GM12878 (cell line): ENCODE results near the gene SEPHS2. TPM values are rescaled to one million over a fixed set of nuclear protein-coding genes. Genes with fewer than 3 reads are reported as not detected.

Source experiments
- ATAC-seq: fragments of 200-7000 bp; cut with Tn5 transposase; 3 replicates; pipeline ENCODE4 v1.9.1; 2020; ENCODE audit warnings: mild to moderate bottlenecking, moderate library complexity
- BruUV-seq: library from RNA; stranded (reverse); fragments of 400-500 nt; replicated peaks from 2 replicates; lab custom pipeline; 2021; lab: Mats Ljungman, UMichigan
- CTCF ChIA-PET: fragments of 300-600 bp; sonication (Branson Sonifier 250); formaldehyde crosslinking; extraction: SDS; loops from one replicate; lab custom pipeline; 2021; ENCODE audit warnings: inconsistent platforms; lab: Yijun Ruan, JAX
- POLR2A ChIA-PET: fragments of 350-600 bp; formaldehyde crosslinking; extraction: SDS; loops from one replicate; lab custom pipeline; 2021; ENCODE audit warnings: inconsistent platforms; lab: Charles Lee
- RAD21 ChIA-PET: fragments of 300-600 bp; sonication (Branson Sonifier 250); formaldehyde crosslinking; loops from one replicate; lab custom pipeline; 2023; ENCODE audit warnings: antibody characterized with exemption; ENCODE audit not compliant: unreplicated experiment; lab: Charles Lee
- SMC1A ChIA-PET: fragments of 300-600 bp; sonication (Branson Sonifier 250); formaldehyde crosslinking; loops from one replicate; lab custom pipeline; 2023; ENCODE audit not compliant: unreplicated experiment, uncharacterized antibody; lab: Charles Lee
- DNase-seq: peaks from one replicate; pipeline ENCODE4 v3.0.0-alpha.2; 2011; ENCODE audit warnings: low read depth, low spot score
- FAIRE-seq: peaks from 3 replicates; lab custom pipeline; 2011; peaks lifted over from hg19 to GRCh38; lab: Jason Lieb, UNC
- H2AFZ ChIP-seq: 2 replicates; pipeline ENCODE4 v1.6.0; 2011; ENCODE audit warnings: low read depth, low read length, control low read depth; ENCODE audit not compliant: control insufficient read depth
- H3K27ac ChIP-seq: 2 replicates; pipeline ENCODE4 v1.5.1; 2011; ENCODE audit warnings: control low read depth; ENCODE audit not compliant: control insufficient read depth, insufficient read depth
- H3K27me3 ChIP-seq, 2 experiments: replicated peaks in 1 of 2; 2 replicates each; pipeline versions ENCODE4 v1.6.0 to v1.6.1; 2011; ENCODE audit warnings: low read length in 1 of 2; ENCODE audit not compliant: control insufficient read depth in 2 of 2, insufficient read depth in 2 of 2
- H3K36me3 ChIP-seq, 2 experiments: 2 replicates each; pipeline ENCODE4 v1.5.1; 2011; ENCODE audit warnings: low read length in 1 of 2; ENCODE audit not compliant: control insufficient read depth in 2 of 2, insufficient read depth in 2 of 2
- H3K4me1 ChIP-seq: 2 replicates; pipeline ENCODE4 v1.6.1; 2011; ENCODE audit warnings: mild to moderate bottlenecking, low read length, moderate library complexity, mixed read lengths; ENCODE audit not compliant: control insufficient read depth, insufficient read depth
- H3K4me2 ChIP-seq: 2 replicates; pipeline ENCODE4 v1.6.0; 2011; ENCODE audit warnings: control low read depth; ENCODE audit not compliant: control insufficient read depth, insufficient read depth
- H3K4me3 ChIP-seq: fragments of 200-600 bp; sonication (generic); 2 replicates; pipeline ENCODE4 v1.5.1; 2016
- H3K79me2 ChIP-seq: 2 replicates; pipeline ENCODE4 v1.6.0; 2011; ENCODE audit warnings: low read length; ENCODE audit not compliant: control insufficient read depth, insufficient read depth
- H3K9ac ChIP-seq: 2 replicates; pipeline ENCODE4 v1.8.0; 2011; ENCODE audit warnings: low read length, control low read depth, mixed read lengths; ENCODE audit not compliant: control insufficient read depth, insufficient read depth
- H3K9me3 ChIP-seq: replicated peaks from 3 replicates; pipeline ENCODE4 v1.5.1; 2011; ENCODE audit warnings: mild to moderate bottlenecking, low read length; ENCODE audit not compliant: control insufficient read depth, insufficient read depth
- H4K20me1 ChIP-seq: 2 replicates; pipeline ENCODE4 v1.6.0; 2011; ENCODE audit not compliant: control insufficient read depth, insufficient read depth
- KDM1A ChIP-seq: fragments of 200-600 bp; sonication (generic); IDR thresholded peaks from 2 replicates; pipeline ENCODE4 v1.6.1; 2016; ENCODE audit warnings: borderline replicate concordance
- POLR2AphosphoS5 ChIP-seq: IDR thresholded peaks from 2 replicates; pipeline ENCODE4 v1.6.1; 2011; ENCODE audit warnings: mild to moderate bottlenecking, low read length, inconsistent platforms
- RB1 ChIP-seq: fragments of 450-650 bp; formaldehyde crosslinking; IDR thresholded peaks from 2 replicates; pipeline ENCODE4 v1.6.1; 2017; ENCODE audit warnings: mild to moderate bottlenecking, borderline replicate concordance
- TAF1 ChIP-seq: IDR thresholded peaks from 2 replicates; pipeline ENCODE4 v1.6.1; 2011; ENCODE audit warnings: mild to moderate bottlenecking, low read depth, low read length, borderline replicate concordance
- YY1 ChIP-seq: IDR thresholded peaks from 2 replicates; pipeline ENCODE4 v1.6.1; 2011; ENCODE audit warnings: low read depth, mild to moderate bottlenecking, low read length
- WGBS: methylation state at CpG from one replicate; pipeline ENCODE4 v1.1.6; 2016; ENCODE audit warnings: low lambda C conversion rate; ENCODE audit not compliant: insufficient replicate concordance, insufficient coverage; ENCODE audit errors: missing lambda C conversion rate; 5-methylcytosine and 5-hydroxymethylcytosine counted together
- in situ Hi-C: fragments of 300-500 bp; cut with MboI; formaldehyde crosslinking; loops from 9 replicates; pipeline ENCODE4 v1.14.3; 2018; ENCODE audit warnings: mixed read lengths
- intact Hi-C: fragments of 100-400 bp; cut with micrococcal nuclease; formaldehyde crosslinking; loops from one replicate; pipeline ENCODE4 v1.14.2; 2022; ENCODE audit not compliant: unreplicated experiment
- polyA plus RNA-seq, 11 experiments: library from polyadenylated mRNA; depleted of rRNA in 4 of 11; unstranded in 6 of 11; stranded (reverse) in 5 of 11; fragments of >200 nt; fragmentation: Nextera tagmentation in 4 of 11; fragmentation: Illumina TruSeq in 1 of 11; extraction: Ambion mirVana in 4 of 11; extraction: Trizol in 1 of 11; gene quantifications; 1 replicate in 1 of 11; 2 replicates in 10 of 11; pipeline versions ENCODE4 v1.2.1 to v1.2.3, GENCODE V29; 2011 to 2016; ENCODE audit warnings: inconsistent platforms in 2 of 11, missing spikeins in 2 of 11, low read depth in 1 of 11
- total RNA-seq, 4 experiments: library from RNA; depleted of rRNA in 3 of 4; stranded (reverse); fragments of >200 nt in 3 of 4; fragmentation: Illumina TruSeq in 1 of 4; extraction: Trizol in 1 of 4; gene quantifications; 2 replicates each; pipeline versions ENCODE4 v1.2.1 to v1.2.3, GENCODE V29; 2013 to 2021
- TF ChIP-seq, protein P1 (sequence below): fragments of 450-650 bp; IDR thresholded peaks from 2 replicates; pipeline ENCODE4 v1.6.1; 2016; ENCODE audit warnings: mild to moderate bottlenecking

The SEPHS2 gene
- total and polyA plus RNA-seq, 10 of the 15 experiments (the other 5 are each of a cell fraction or from before 2014, with no cell fraction given) = 21.6 to 99.8 (median 72.9) TPM

DNA sequence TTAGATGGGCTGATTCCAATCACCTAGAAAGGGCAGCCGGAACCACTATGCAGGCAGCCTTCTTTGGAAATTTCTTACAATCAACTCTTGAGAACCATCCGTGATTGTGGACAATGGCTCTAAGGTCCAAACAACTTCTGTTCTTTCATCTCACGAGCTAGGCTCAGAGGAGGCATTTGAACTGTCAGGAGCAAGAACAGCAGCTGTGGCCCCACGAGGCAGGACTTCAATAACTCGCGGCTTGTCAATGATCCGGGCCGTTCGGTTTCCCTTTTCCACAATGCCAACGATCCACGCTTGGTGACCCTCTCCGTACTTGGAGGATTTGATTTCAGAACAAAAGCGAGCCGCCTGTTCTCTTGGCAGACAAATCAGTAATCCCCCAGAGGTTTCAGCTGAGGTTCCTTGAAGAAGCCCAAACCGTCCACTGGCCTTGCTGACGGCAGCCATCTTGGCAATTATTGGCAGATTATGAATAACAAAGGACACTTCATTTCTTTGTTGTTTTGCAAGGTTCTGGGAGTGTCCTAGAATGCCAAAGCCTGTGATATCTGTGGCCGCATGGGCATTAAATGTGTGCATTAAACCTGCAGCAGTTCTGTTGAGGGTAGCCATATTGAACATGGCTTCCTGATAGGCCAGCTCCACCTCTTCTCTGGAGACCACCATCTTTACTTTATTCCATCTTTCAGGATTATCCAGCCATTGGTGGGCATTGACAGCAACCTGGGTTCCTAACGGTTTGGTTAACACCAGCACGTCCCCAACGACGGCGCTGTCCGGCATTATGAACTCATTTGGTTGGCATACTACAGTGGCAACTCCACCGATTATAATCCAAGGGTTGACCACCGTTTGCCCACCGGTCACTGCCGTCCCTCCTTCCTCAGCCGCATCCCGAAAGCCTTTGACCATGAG, 1.2 kb downstream of the SEPHS2 start:
- Histone ChIP-seq H3K9me3 (no peaks in the 10 kb centered on the region), H3K4me2 (peak overlapping the region; percentile 86), H3K79me2 (peaks cover 18% of the 10 kb centered on the region), H4K20me1 (no peaks in the 10 kb centered on the region), H3K36me3 (peaks cover 0 to 2% of the 10 kb centered on the region in 2 experiments; a peak in 2 of 4 replicates), H3K4me3 (peak overlapping the region; percentile 79), H3K9ac (peak overlapping the region; percentile 96), H3K4me1 (peaks cover 12% of the 10 kb centered on the region), H3K27ac (peak overlapping the region; percentile 85; the same call in 1 of the 2 replicates), H2AFZ (0 out of 2 replicates have a peak overlapping the region, but pooled peaks have one; percentile 70), H3K27me3 (no peaks in the 10 kb centered on the region)
- DNase-seq (no peak), ATAC-seq (0 out of 3 replicates have a peak, but pooled peaks have one; percentile 5), FAIRE-seq (no peak)
- no TSS peak for BruUV-seq
- ChIA-PET POLR2A (interaction anchor here (0.5 to 5.4 kb wide), 10 partner anchors 13 to 239 kb away, joined by 3 to 31 read pairs (median 4); partner anchors contain the start of genes ZNF747 and ZNF764), SMC1A (interaction anchor here (0.7 to 19.4 kb wide), 7 partner anchors 9 to 154 kb away, joined by 3 to 431 read pairs (median 3); partner anchors contain the start of genes DCTPP1 and ITGAL), CTCF (interaction anchor here (1.0 to 8.2 kb wide), 7 partner anchors 13 to 153 kb away, joined by 3 to 60 read pairs (median 4); partner anchors contain the start of genes DCTPP1 and ZNF747), RAD21 (interaction anchor here (1.3 to 2.7 kb wide), 5 partner anchors 12 to 91 kb away, joined by 3 to 15 read pairs (median 4); partner anchors contain the start of gene DCTPP1)
- 85% methylated on average over 29 of the region's 29 CpGs for WGBS
- intact Hi-C loops (loop anchor here (2.0 to 5.0 kb wide), 2 partner anchors 28 to 93 kb away; partner anchors contain the start of gene ITGAL), in situ Hi-C loops (no loop called here)
- TF ChIP-seq TAF1 (no peak), POLR2AphosphoS5 (peak; percentile 69), KDM1A (no peak), YY1 (peak; percentile 88), RB1 (no peak)
- TF ChIP-seq, protein P1, sequence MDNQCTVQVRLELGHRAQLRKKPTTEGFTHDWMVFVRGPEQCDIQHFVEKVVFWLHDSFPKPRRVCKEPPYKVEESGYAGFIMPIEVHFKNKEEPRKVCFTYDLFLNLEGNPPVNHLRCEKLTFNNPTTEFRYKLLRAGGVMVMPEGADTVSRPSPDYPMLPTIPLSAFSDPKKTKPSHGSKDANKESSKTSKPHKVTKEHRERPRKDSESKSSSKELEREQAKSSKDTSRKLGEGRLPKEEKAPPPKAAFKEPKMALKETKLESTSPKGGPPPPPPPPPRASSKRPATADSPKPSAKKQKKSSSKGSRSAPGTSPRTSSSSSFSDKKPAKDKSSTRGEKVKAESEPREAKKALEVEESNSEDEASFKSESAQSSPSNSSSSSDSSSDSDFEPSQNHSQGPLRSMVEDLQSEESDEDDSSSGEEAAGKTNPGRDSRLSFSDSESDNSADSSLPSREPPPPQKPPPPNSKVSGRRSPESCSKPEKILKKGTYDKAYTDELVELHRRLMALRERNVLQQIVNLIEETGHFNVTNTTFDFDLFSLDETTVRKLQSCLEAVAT = peak; percentile 83
